Stimulated activated CD4-positive, alpha-beta T cell treated with anti-CD3 and anti-CD28 coated beads, Interleukin-4, amount 100 ng/mL, for 24 hours (primary cell): ENCODE measurements around the gene NEURL2.
A peak's percentile ranks its signal among the peaks of the same experiment; 100 is the strongest.

Source experiments
- DNase-seq: peaks from one replicate; pipeline ENCODE4 v3.0.0-alpha.2; 2020

NEURL2 gene

DNA sequence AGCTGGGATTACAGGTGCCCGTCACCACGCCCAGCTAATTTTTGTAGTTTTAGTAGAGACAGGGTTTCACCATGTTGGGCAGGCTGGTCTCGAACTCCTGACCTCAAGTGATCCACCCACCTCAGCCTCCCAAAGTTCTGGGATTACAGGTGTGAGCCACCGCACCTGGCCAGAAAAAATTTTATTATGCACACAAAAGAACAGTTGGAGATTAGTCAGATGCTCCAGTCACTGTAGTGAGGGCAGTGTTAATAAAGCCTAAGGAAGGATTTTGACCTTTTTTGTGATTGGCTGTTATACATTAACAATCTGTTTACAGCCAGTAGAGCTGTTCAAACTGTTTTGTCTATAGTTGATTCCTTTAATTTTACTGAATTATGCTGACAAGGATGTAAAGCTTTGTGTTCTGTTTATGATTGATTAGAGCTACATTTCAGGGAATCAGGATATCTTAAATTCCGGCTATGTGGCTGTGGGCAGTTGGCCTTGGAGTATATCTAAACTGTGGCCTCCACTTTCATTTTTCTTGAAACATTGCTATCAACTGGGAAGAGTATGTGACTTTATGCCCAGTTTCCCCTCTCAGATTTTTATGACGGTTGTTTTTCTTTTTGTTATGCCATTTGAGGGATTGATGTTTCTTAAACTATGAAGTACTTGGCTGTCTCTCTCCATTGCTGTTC lies 23.7 kb downstream of the NEURL2 start:
- no peak for DNase-seq

DNA sequence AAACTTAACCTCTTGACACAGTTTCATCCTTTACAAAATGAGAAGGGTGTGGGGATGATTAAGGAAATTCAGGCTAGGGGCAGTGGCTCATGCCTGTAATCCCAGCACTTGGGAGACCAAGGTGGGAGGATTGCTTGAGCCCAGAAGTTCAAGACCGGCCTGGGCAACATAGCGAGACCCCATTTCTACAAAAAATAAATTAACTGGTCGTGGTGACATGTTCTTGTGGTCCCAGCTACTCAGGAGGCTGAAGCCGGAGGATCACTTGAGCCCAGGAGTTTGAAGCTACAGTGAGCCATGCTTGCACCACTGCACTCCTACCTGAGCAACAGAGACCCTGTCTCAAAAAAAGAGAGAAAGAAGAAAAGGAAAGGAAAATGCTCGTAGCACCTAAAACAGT lies 24.6 kb downstream of the NEURL2 start:
- DNase-seq: no peak

DNA sequence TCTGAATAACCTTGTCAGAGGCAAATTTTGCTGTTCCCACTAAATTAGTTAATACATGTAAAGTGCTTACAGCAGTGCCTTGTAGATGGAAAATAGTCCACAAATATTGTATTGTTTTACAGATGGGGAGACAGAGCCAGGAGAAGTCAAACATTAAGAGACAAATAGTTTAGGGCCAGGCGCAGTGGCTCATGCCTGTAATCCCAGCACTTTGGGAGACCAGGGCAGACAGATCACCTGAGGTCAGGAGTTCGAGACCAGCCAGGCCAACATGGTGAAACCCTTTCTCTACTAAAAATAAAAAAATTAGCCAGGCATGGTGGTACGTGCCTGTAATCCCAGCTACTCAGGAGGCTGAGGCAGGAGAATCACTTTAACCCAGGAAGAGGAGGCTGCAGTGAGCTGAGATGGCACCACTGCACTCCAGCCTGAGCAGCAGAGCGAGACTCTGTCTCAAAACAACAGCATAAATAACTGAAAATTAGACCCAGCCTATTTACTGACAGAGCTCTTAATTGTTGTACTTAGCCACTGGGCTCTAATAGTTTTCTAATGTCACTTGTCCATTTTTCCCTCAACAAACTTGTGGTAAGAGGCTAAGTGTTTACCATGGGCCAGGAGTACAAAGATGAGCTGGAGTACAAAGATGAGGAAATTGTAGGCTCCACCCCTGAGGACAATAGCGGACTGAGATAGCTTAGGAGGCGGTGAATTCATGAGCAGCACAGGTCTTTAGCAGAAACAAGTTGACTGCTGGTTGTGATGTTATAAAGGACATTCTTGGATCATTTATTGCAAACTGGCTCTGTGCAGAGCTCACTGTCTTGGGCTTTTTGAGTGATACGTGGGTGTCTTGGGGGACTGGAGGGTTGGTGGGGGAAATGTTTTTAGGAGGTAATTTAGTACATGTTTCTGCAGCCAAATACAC lies 27.2 kb downstream of the NEURL2 start:
- no peak for DNase-seq

DNA sequence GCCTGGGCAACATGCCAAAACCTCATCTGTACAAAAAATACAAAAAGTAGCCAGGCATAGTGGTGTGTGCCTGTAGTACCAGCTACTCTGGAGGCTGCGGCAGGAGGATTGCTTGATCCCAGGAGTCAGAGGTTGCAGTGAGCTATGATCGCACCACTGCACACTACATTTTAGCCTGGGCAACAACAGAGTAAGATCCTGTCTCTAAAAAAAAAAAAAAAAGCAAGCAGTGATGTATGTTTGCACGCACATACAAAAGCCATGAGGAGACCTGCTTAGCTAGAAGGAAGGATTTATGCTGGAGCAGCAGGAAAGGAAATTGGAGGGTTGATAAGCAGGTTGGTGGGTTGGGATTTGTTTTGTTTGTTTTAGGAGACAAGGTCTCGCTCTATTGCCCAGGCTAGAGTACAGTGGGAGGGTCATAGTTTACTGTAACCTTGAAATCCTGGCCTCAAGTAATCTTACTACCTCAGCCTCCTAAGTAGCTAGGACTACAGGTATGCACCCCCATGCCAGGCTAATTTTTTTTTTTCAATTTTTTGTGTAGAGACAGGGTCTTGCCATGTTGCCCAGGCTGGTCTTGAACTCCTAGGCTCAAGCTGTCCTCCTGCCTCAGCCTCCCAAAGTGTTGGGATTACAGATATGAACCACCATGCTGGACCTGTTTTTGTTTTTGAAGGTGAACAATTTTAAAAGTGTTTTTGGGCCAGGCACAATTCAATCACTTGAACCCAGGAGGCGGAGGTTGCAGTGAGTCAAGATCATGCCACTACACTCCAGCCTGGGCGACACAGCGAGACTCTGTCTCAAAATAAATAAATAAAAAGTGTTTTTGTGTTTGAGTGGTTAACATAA lies 29.6 kb downstream of the NEURL2 start:
- no peak for DNase-seq

GRCh38 chr20:45860560-45861220 lies 30.3 kb downstream of the NEURL2 start:
- DNase-seq: no peak

GRCh38 chr20:45859916-45860315 lies 31.1 kb downstream of the NEURL2 start:
- no peak for DNase-seq

DNA sequence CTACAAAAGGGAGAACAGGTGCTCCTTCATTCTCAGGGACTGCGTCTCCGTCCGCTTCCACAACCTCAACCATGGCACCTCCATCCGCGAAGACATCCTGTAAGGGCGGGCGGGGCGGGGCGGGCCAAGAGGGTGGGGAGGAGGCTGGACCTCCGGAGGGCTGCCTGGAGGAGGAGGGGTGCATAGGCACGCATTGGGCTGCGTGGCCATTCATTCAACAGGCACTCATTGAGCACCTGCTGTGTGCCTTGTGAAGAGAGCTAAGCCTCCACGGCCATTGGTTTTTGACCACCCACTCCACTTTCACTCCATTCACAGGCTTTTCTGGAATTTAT lies 33.2 kb downstream of the NEURL2 start:
- peak; percentile 40 for DNase-seq

DNA sequence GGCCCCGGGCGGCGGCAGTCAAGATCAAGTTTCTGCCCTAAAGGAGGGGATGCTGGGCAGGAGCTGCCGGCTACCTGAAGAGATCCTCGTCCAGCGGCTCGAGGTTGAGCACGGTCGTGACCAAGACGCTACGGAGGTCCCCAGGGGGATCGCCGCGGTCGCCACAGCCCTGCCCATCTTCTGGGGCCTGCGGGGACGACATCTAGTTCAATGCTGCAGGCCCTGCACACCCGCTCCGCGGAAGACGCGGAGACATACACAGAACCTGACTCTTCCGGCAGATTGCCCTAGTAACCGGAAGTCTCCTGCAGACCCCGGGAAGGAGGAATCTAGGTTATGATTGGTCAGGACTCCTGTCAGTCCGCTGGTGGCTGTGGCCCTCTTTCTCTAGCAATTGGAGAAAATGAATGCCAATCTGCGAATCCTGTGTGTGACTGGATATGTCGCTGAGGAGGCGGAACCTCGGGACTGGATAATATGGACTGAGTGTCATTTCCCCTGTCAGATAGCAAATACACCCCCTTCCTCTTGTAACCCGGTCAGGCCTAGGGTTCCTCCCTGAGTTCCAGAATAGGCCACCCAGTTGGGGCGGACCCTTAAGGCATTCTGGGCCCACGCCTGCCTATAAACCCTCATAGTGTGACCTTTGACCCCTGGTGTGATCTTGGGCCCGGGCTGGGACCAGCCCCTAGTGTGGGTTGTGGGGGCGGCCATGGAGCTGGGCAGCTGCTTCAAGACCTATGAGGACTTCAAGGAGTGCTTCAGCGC lies 33.7 kb downstream of the NEURL2 start, which contains the start of the genes ACOT8 and ZSWIM3:
Gene ACOT8, minus strand, starts transcription at position 279 of the 768 bp plus-strand sequence. Its CDS starts 77 bp downstream, at position 202.
Gene ZSWIM3, plus strand, starts transcription at position 501 of the 768 bp plus-strand sequence. Its CDS starts 212 bp downstream, at position 713.
- DNase-seq: peak; percentile 98

- DNase-seq: no peak
Observed at GRCh38 chr20:45853484-45853883, 37.5 kb downstream of the NEURL2 start.

DNA sequence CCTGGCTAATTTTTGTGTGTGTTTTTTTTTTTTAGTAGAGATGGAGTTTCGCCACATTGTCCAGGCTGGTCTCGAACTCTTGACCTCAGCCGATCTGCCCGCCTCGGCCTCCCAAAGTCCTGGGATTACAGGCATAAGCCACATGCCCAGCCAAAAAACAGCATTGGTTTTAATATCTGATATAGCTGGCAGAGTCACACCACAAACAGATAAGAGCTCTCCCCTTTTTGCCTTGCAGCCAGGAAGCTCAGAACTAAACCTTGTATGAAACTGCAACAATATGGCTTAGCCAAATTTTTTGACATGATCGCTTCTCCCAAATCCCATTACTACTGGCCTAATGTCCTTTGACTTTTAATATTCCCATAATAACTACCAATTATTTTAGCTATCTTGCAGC lies 38.7 kb downstream of the NEURL2 start:
- DNase-seq: no peak

- no peak for DNase-seq
Observed at GRCh38 chr20:45851501-45851900, 39.5 kb downstream of the NEURL2 start.

- no peak for DNase-seq
Observed at GRCh38 chr20:45850926-45851325, 40.1 kb downstream of the NEURL2 start.

DNA sequence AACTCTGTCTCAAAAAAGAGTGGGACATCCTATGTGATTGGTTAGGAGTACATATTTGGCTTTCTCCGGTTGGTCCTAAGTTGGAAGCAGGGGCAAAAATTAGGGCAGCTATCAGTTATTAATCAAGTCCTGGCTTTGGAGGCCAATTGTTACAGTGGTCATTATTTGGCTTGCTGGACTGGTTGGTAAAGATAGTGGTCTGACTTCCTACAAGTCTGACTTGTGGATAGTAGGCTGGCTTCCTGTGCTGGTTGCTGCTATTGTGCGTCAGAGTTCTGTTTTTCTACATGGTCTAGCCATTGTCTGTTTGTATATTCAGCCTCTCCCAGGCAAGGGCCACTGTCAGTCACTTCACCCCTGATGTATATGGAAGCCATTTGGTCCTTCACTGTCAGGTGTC lies 40.8 kb downstream of the NEURL2 start:
- no peak for DNase-seq

DNA sequence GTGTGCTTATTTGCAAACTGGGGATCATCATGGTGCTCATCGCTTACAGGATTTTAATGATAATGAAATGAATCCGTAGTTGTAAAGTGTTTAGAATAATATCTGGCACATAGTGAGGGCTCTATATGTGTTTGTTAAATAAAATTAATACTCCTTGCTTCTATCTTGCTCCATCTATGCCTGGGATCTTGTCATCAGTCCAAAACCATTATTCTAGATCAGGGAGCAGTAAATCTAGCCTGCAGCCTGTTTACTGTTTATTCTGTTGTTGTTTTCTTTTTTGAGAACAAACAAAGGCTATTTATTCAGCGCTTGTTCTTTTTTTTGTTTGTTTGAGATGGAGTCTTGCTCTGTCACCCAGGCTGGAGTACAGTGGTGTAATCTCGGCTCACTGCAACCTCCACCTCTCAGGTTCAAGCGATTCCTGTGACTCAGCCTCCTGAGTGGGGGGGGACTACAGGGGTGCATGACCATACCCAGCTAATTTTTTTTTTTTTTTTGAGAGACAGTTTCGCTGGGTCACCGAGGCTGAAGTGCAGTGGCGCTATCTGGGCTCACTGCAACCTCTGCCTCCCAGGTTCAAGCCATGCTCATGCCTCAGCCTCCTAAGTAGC lies 41.9 kb downstream of the NEURL2 start:
- no peak for DNase-seq

DNA sequence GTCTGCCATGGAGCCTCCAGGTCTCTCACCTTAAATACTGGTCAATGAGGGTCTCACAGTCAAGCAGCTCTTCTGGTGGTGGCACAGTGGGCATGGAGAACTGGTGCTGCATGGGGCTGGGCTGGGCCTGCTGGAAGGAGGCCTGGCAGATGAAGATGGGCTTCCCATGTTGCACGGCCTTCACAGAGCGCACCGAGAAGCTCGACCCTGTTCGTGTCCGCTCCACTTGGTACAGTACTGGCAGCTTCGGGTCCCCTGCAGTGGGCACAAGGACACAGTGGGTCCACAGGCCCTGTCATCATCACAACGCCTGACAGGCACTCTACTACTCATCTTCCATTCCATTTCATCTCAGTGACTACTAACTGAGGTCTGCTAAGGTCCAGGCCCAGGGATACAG lies 42.6 kb downstream of the NEURL2 start:
- DNase-seq: no peak

DNA sequence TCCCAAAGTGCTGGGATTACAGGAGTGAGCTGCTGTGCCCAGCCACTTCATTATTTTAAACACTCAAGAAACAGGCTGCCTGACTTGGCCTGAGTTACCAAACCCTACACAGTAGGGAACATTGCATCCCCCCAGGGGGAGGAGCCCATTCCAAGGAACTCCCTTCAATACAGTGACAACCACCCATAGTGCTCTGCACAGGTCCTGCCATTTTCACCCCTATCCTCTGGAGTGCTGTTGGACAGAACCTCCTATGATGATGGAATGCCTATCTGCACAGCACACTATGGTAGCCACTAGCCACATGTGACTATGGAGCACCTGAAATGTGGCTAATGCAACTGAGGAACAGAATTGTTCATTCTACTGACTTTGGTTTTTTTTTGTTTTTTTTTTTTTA lies 45.6 kb downstream of the NEURL2 start:
- no peak for DNase-seq

- DNase-seq: no peak
Observed at GRCh38 chr20:45843506-45843905, 47.5 kb downstream of the NEURL2 start.

- DNase-seq: no peak
Observed at GRCh38 chr20:45842169-45842812, 48.7 kb downstream of the NEURL2 start.

DNA sequence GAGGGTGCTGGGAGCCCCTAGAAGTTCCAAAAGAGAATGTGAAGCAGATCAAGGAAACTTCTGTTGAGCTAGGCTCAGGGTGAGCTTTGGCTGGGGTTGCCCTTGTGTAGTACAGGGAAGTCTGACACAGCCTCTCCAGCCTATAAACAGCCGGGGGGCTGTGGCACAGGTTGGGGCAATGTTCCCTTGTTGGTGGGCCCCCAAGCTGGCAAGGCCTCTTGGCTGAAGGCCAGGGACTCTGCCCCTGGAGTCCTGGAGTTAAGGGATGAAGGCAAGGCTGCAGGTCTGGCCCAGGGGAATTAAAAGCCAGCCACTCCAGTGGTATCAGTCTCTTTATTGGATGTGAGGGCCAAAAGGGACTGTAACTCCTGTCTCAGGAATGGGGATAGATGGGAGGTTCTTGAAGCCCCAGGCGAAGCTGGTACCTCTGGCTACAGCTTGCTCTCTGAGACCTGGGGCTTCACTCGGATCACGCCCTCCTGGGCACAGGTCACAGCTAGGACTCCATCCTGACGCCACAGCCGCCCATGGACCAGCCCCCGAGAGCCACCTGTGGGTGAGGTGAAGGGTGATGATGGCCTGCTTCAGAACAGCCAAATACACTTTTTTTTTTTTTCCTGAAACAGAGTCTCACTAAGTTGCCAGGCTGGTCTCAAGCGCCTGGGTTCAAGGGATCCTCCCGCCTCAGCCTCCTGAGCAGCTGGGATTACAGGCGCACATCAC lies 49.4 kb downstream of the NEURL2 start:
- DNase-seq: no peak

GRCh38 chr20:45840700-45841198 lies 50.3 kb downstream of the NEURL2 start:
- DNase-seq: no peak
